Thymus (tissue), 11 donors: ENCODE results near the gene PRDM16. TPM values are rescaled to one million over a fixed set of nuclear protein-coding genes. Genes with fewer than 3 reads are reported as not detected.

Experiments used
- DNase-seq, 9 donors: peaks; one replicate each; pipeline ENCODE4 v3.0.0-alpha.2; 2013; ENCODE audit warnings: low spot score in 9 of 9, low read depth in 6 of 9, missing footprints in 1 of 9
- H3K27ac ChIP-seq, 2 donors: one replicate each; pipeline ENCODE4 v1.5.1; 2013; ENCODE audit warnings: control low read depth in 1 of 2, low read depth in 1 of 2, low read length in 1 of 2, mild to moderate bottlenecking in 1 of 2, moderate library complexity in 1 of 2
- H3K27me3 ChIP-seq, 2 donors: one replicate each; pipeline ENCODE4 v1.5.1; 2013; ENCODE audit warnings: low read length in 1 of 2; ENCODE audit not compliant: control insufficient read depth in 2 of 2, insufficient read depth in 1 of 2
- H3K36me3 ChIP-seq, 2 donors: one replicate each; pipeline ENCODE4 v1.5.1; 2013; ENCODE audit warnings: low read length in 1 of 2, mild to moderate bottlenecking in 1 of 2, moderate library complexity in 1 of 2; ENCODE audit not compliant: control insufficient read depth in 2 of 2, insufficient read depth in 2 of 2
- H3K4me1 ChIP-seq, 2 donors: one replicate each; pipeline ENCODE4 v1.5.1; 2013; ENCODE audit warnings: low read length in 2 of 2; ENCODE audit not compliant: control insufficient read depth in 2 of 2, insufficient read depth in 2 of 2
- H3K4me3 ChIP-seq, 2 donors: one replicate each; pipeline ENCODE4 v1.5.1; 2013; ENCODE audit warnings: low read length in 2 of 2, control low read depth in 1 of 2, mild to moderate bottlenecking in 1 of 2
- H3K9me3 ChIP-seq, 2 donors: one replicate each; pipeline ENCODE4 v1.5.1; 2013; ENCODE audit warnings: low read length in 1 of 2, mild to moderate bottlenecking in 1 of 2; ENCODE audit not compliant: control insufficient read depth in 2 of 2, insufficient read depth in 1 of 2
- WGBS: extraction: QIAGEN DNeasy Blood & Tissue Kit; methylation state at CpG from one replicate; pipeline ENCODE4 v1.1.7; 2013; 5-methylcytosine and 5-hydroxymethylcytosine counted together
- polyA plus RNA-seq: library from polyadenylated mRNA; stranded (reverse); fragments of 200-250 nt; gene quantifications from one replicate; pipeline ENCODE4 v1.2.3, GENCODE V29; 2013
- total RNA-seq: library from RNA; stranded (reverse); fragments of 120-200 nt; gene quantifications from one replicate; pipeline ENCODE4 v1.2.4, GENCODE V29; 2013
- donor health status: healthy.

The PRDM16 gene
- total and polyA plus RNA-seq, 2 donors = 0.09 to 0.55 TPM

- peaks cover 3 to 14% of the 10 kb centered on the region in 2 donors for H3K4me1 ChIP-seq
- WGBS = 97% methylated on average over 16 of the region's 16 CpGs
- peaks cover 0 to 8% of the 10 kb centered on the region in 2 donors for H3K27me3 ChIP-seq
These were observed 294.8 kb downstream of the PRDM16 start for GRCh38 chr1:3363756-3364155.

GRCh38 chr1:3364551-3364950, 295.5 kb downstream of the PRDM16 start:
- no peak for DNase-seq
- Histone ChIP-seq H3K27me3 (peaks cover 0 to 6% of the 10 kb centered on the region in 2 donors), H3K27ac (no peak overlapping the region), H3K4me1 (peaks cover 3 to 14% of the 10 kb centered on the region in 2 donors), H3K4me3 (no peak overlapping the region), H3K36me3 (no peaks in the 10 kb centered on the region), H3K9me3 (no peaks in the 10 kb centered on the region)
- 22% methylated on average over 18 of the region's 18 CpGs for WGBS

More at GRCh38 chr1:3363756-3364155, 294.8 kb downstream of the PRDM16 start:
- H3K9me3 ChIP-seq = no peaks in the 10 kb centered on the region
- no peaks in the 10 kb centered on the region for H3K36me3 ChIP-seq
- no peak overlapping the region for H3K27ac ChIP-seq
- DNase-seq = no peak
- no peak overlapping the region for H3K4me3 ChIP-seq

- H3K27ac ChIP-seq = no peak overlapping the region
- peaks cover 0 to 6% of the 10 kb centered on the region in 2 donors for H3K27me3 ChIP-seq
- no peaks in the 10 kb centered on the region for H3K9me3 ChIP-seq
- H3K36me3 ChIP-seq = no peaks in the 10 kb centered on the region
- 73% methylated on average over 11 of the region's 11 CpGs for whole genome bisulfite sequencing
- no peak overlapping the region for H3K4me3 ChIP-seq
- no peak for DNase-seq
- peaks cover 3 to 14% of the 10 kb centered on the region in 2 donors for H3K4me1 ChIP-seq
These were observed 296.0 kb downstream of the PRDM16 start for GRCh38 chr1:3364983-3365382.

GRCh38 chr1:3365523-3366125, 296.6 kb downstream of the PRDM16 start:
- peak in 1 of 9 donors; percentile 5 for DNase-seq
- WGBS = 48% methylated on average over 22 of the region's 22 CpGs
- peaks cover 0 to 6% of the 10 kb centered on the region in 2 donors for H3K27me3 ChIP-seq
- H3K36me3 ChIP-seq = no peaks in the 10 kb centered on the region
- peaks cover 3 to 14% of the 10 kb centered on the region in 2 donors for H3K4me1 ChIP-seq
- H3K4me3 ChIP-seq = no peak overlapping the region
- H3K27ac ChIP-seq = no peak overlapping the region
- H3K9me3 ChIP-seq = no peaks in the 10 kb centered on the region

- no peaks in the 10 kb centered on the region for H3K9me3 ChIP-seq
- no peak for DNase-seq
- peaks cover 0 to 6% of the 10 kb centered on the region in 2 donors for H3K27me3 ChIP-seq
- 93% methylated on average over 42 of the region's 42 CpGs for WGBS
- H3K4me3 ChIP-seq = no peak overlapping the region
- peaks cover 3 to 14% of the 10 kb centered on the region in 2 donors for H3K4me1 ChIP-seq
- no peaks in the 10 kb centered on the region for H3K36me3 ChIP-seq
- no peak overlapping the region for H3K27ac ChIP-seq
These were observed 297.4 kb downstream of the PRDM16 start for GRCh38 chr1:3366126-3367051.

DNA sequence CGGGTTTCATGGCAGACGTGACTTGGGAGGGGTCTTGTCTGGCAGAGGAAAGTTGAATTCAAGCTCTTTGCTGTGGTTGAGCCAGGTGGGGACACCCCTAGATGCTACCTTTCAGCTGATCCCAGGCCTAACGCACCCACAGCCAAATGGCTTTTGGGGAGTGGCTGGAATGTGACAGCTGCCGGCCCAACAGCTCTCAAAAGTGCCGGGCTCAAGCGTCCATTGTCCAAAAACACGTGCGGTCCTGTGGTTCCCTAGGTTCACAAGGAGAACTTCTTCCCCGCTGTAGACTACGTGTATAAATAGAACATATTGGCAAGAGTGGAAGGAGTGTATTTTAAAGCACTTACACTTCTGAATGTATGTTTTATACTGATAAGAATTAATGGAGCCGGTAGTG, 298.4 kb downstream of the PRDM16 start:
- WGBS = 51% methylated on average over 11 of the region's 11 CpGs
- Histone ChIP-seq H3K4me3 (no peak overlapping the region), H3K9me3 (no peaks in the 10 kb centered on the region), H3K27ac (no peak overlapping the region), H3K36me3 (no peaks in the 10 kb centered on the region), H3K27me3 (peaks cover 0 to 6% of the 10 kb centered on the region in 2 donors), H3K4me1 (peaks cover 3 to 14% of the 10 kb centered on the region in 2 donors)
- DNase-seq = no peak

DNA sequence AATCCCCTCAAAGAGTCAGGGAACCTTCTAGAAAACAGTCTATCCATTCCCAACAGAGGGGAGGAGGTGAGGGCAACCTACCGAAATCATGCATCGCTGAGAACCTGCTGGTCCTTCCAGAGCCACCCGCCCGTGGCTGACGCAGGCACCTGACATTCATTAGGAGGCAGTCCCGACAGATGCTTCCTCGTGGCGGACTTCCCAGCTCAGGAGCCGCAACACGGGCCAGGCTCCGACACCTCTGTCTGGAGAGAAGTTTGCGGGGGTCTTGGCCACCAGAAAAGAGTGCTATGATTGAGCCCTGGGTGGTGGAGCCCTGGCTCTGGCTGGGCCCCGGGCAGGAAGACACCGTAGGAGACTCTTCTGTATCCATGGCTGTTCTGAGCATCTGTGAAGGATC, 299.1 kb downstream of the PRDM16 start:
- Histone ChIP-seq H3K4me3 (no peak overlapping the region), H3K27me3 (peaks cover 0 to 6% of the 10 kb centered on the region in 2 donors), H3K4me1 (peaks cover 10 to 20% of the 10 kb centered on the region in 2 donors), H3K36me3 (no peaks in the 10 kb centered on the region), H3K27ac (no peak overlapping the region), H3K9me3 (no peaks in the 10 kb centered on the region)
- DNase-seq = no peak
- WGBS = 88% methylated on average over 14 of the region's 14 CpGs

- H3K9me3 ChIP-seq = no peaks in the 10 kb centered on the region
- 79% methylated on average over 16 of the region's 16 CpGs for WGBS
- no peak for DNase-seq
- no peak overlapping the region for H3K4me3 ChIP-seq
- H3K27me3 ChIP-seq = peaks cover 0 to 6% of the 10 kb centered on the region in 2 donors
- H3K4me1 ChIP-seq = peaks cover 15 to 24% of the 10 kb centered on the region in 2 donors
- no peaks in the 10 kb centered on the region for H3K36me3 ChIP-seq
- H3K27ac ChIP-seq = no peak overlapping the region
These were observed 299.9 kb downstream of the PRDM16 start for GRCh38 chr1:3368711-3369445.
